ENCODE results near the gene FAR2. TPM values are rescaled to one million over a fixed set of nuclear protein-coding genes. Genes with fewer than 3 reads are reported as not detected.

The FAR2 gene
- total RNA-seq (ENCODE audit: unreplicated experiment): 6.9 TPM
- long read RNA-seq, partial matches to known transcripts: 0 of 3 reads
- long read RNA-seq, other reads (novel, unspliced or antisense): 1 of 3 reads

- DNase-seq: peak; percentile 64
- Mint-ChIP-seq H3K4me3 (ENCODE audit: unreplicated experiment) (peak within 1 kb of the TSS; percentile 95), H3K27me3 (ENCODE audit: unreplicated experiment) (peaks cover 4% of the 10 kb centered on the region), H3K36me3 (ENCODE audit: unreplicated experiment) (peaks cover 4% of the 10 kb centered on the region), H3K27ac (ENCODE audit: unreplicated experiment) (peak within 1 kb of the TSS; percentile 39), H3K9me3 (ENCODE audit: unreplicated experiment) (peaks cover 2% of the 10 kb centered on the region), H3K4me1 (ENCODE audit: low read depth, unreplicated experiment) (peaks cover 8% of the 10 kb centered on the region)
- TF ChIP-seq, protein P1, sequence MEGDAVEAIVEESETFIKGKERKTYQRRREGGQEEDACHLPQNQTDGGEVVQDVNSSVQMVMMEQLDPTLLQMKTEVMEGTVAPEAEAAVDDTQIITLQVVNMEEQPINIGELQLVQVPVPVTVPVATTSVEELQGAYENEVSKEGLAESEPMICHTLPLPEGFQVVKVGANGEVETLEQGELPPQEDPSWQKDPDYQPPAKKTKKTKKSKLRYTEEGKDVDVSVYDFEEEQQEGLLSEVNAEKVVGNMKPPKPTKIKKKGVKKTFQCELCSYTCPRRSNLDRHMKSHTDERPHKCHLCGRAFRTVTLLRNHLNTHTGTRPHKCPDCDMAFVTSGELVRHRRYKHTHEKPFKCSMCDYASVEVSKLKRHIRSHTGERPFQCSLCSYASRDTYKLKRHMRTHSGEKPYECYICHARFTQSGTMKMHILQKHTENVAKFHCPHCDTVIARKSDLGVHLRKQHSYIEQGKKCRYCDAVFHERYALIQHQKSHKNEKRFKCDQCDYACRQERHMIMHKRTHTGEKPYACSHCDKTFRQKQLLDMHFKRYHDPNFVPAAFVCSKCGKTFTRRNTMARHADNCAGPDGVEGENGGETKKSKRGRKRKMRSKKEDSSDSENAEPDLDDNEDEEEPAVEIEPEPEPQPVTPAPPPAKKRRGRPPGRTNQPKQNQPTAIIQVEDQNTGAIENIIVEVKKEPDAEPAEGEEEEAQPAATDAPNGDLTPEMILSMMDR (IDR thresholded peaks at IDR 0.05; ENCODE audit: partially characterized antibody, unreplicated experiment): no peak
These were observed at the start of gene FAR2 for GRCh38 chr12:29148911-29149690. Gene FAR2, plus strand, starts transcription at chr12:29149278. Its CDS starts 121,172 bp downstream, at chr12:29270450.

DNA sequence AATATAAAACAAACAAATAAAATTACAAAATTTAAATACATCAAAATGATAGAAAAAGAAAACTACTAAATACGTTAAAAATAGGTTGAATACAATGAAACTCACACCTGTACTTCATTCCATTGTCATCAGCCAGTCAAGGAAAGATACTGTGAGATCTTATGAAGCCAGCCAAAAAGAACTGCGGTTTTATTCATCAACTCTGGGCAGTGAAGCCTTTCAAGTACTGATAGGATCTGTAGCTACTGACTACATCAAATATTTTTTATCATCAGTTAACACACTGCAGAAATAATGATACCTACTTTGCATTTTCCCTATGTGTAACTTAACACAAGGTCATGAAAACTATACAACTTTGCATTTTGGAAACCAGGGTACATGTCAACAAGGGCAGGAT, 46.3 kb upstream of the FAR2 start:
- DNase-seq: no peak

DNA sequence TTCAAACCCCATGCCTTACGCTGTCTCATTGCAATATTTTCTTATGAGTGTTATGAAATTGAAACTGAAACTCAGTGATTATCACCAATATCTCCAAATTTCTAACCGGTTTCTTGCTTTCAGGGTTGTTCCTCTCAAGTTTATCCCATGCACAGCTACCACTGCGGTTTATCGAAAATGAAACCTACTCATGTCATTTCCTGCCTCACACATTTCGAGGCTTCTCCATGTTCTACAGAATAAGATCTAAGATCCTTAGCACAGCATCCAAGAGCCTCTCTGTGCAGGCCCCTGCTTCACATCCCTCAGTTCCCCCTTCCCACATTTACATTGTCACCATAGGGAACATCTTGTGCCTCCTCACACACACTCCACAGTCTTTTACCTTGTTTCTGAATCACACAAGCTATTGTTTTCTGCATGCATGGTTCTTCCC, 45.5 kb upstream of the FAR2 start:
- H3K27ac Mint-ChIP-seq (ENCODE audit: unreplicated experiment): no peak overlapping the region

More for the DNA sequence above, 46.3 kb upstream of the FAR2 start:
- peaks cover 3% of the 10 kb centered on the region for H3K9me3 Mint-ChIP-seq (ENCODE audit: unreplicated experiment)
- H3K36me3 Mint-ChIP-seq (ENCODE audit: unreplicated experiment): peaks cover 7% of the 10 kb centered on the region
- H3K4me1 Mint-ChIP-seq (ENCODE audit: low read depth, unreplicated experiment): no peaks in the 10 kb centered on the region
- TF ChIP-seq, protein P1 (IDR thresholded peaks at IDR 0.05; ENCODE audit: partially characterized antibody, unreplicated experiment): no peak
- no peak overlapping the region for H3K27ac Mint-ChIP-seq (ENCODE audit: unreplicated experiment)
- H3K4me3 Mint-ChIP-seq (ENCODE audit: unreplicated experiment): no peak overlapping the region
- no peaks in the 10 kb centered on the region for H3K27me3 Mint-ChIP-seq (ENCODE audit: unreplicated experiment)

DNA sequence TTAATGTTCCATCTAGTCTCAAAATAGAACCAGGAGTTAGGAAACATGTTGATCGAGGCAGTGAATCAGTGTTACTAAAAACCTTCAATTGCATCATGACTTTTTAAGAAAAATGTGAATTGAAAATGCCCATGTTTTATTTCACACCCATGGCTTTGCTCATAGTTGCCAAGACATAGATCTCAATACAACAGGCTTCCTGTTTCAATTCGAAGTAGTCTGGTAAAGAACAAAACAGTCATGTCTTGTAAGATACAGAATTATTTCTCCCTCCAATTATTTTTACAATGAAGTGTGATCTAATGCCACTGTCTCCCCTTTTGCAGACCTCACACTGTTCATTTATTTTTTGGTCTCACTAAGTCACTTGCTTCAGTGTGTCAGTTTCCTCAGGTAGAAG, 44.6 kb upstream of the FAR2 start:
- no peaks in the 10 kb centered on the region for H3K27me3 Mint-ChIP-seq (ENCODE audit: unreplicated experiment)
- no peak overlapping the region for H3K27ac Mint-ChIP-seq (ENCODE audit: unreplicated experiment)
- TF ChIP-seq, protein P1 (IDR thresholded peaks at IDR 0.05; ENCODE audit: partially characterized antibody, unreplicated experiment): no peak
- DNase-seq: no peak
- no peaks in the 10 kb centered on the region for H3K9me3 Mint-ChIP-seq (ENCODE audit: unreplicated experiment)
- H3K4me1 Mint-ChIP-seq (ENCODE audit: low read depth, unreplicated experiment): no peaks in the 10 kb centered on the region
- H3K36me3 Mint-ChIP-seq (ENCODE audit: unreplicated experiment): peaks cover 13% of the 10 kb centered on the region
- H3K4me3 Mint-ChIP-seq (ENCODE audit: unreplicated experiment): no peak overlapping the region

More for the DNA sequence above, 45.5 kb upstream of the FAR2 start:
- TF ChIP-seq, protein P1 (IDR thresholded peaks at IDR 0.05; ENCODE audit: partially characterized antibody, unreplicated experiment): no peak
- Mint-ChIP-seq H3K27me3 (ENCODE audit: unreplicated experiment) (no peaks in the 10 kb centered on the region), H3K36me3 (ENCODE audit: unreplicated experiment) (peaks cover 7% of the 10 kb centered on the region), H3K9me3 (ENCODE audit: unreplicated experiment) (peaks cover 3% of the 10 kb centered on the region), H3K4me3 (ENCODE audit: unreplicated experiment) (no peak overlapping the region), H3K4me1 (ENCODE audit: low read depth, unreplicated experiment) (no peaks in the 10 kb centered on the region)
- DNase-seq: no peak
